K562 (cell line): ENCODE data around the gene COX5A. TPM values are rescaled to one million over a fixed set of nuclear protein-coding genes. Genes with fewer than 3 reads are reported as not detected.

ENCODE experiments used
- CREB3L1 ChIP-seq: fragments of 450-650 bp; IDR thresholded peaks from 2 replicates; pipeline ENCODE4 v1.6.1; 2014; ENCODE audit warnings: low read depth, mild to moderate bottlenecking, moderate library complexity, borderline replicate concordance
- HMGN3 ChIP-seq: IDR thresholded peaks from 2 replicates; pipeline ENCODE4 v1.6.1; 2011; ENCODE audit warnings: borderline replicate concordance, low read depth, mild to moderate bottlenecking, mixed read lengths, low read length; ENCODE audit not compliant: insufficient read length; ENCODE audit errors: extremely low read depth
- MAFG ChIP-seq: fragments of 450-650 bp; conservative IDR thresholded peaks from 2 replicates; pipeline ENCODE4 v1.6.1; 2016; ENCODE audit warnings: missing genetic modification characterization, missing compliant biosample characterization
- RBM14 ChIP-seq: fragments of 200-400 bp; formaldehyde crosslinking; IDR thresholded peaks from 2 replicates; pipeline ENCODE4 v1.6.1; 2018; ENCODE audit warnings: low read depth, mild to moderate bottlenecking, low read length, moderate library complexity, borderline replicate concordance; ENCODE audit not compliant: insufficient read depth
- RBM15 ChIP-seq: fragments of 200-400 bp; formaldehyde crosslinking; IDR thresholded peaks from 2 replicates; pipeline ENCODE4 v1.6.1; 2018; ENCODE audit warnings: mild to moderate bottlenecking, low read length, moderate library complexity; ENCODE audit not compliant: insufficient read depth
- ZNF146 ChIP-seq: IDR thresholded peaks from one replicate; pipeline ENCODE4 v1.6.1; 2018; ENCODE audit warnings: missing compliant biosample characterization; ENCODE audit not compliant: unreplicated experiment
- polyA plus RNA-seq, 8 experiments: library from polyadenylated mRNA; depleted of rRNA in 4 of 8; stranded (reverse) in 5 of 8; unstranded in 3 of 8; fragments of >200 nt; fragmentation: Nextera tagmentation in 2 of 8; fragmentation: Illumina TruSeq in 1 of 8; extraction: Ambion mirVana in 2 of 8; extraction: Trizol in 1 of 8; gene quantifications; 2 replicates each; pipeline versions ENCODE4 v1.2.1 to v1.2.3, GENCODE V29; 2011 to 2014; ENCODE audit warnings: inconsistent platforms in 1 of 8, missing spikeins in 1 of 8
- total RNA-seq, 7 experiments: library from RNA; depleted of rRNA in 6 of 7; stranded (reverse); fragments of >200 nt in 6 of 7; fragmentation: Illumina TruSeq in 2 of 7; extraction: Trizol in 2 of 7; gene quantifications; 2 replicates each; pipeline versions ENCODE4 v1.2.1 to v1.2.3, GENCODE V29; 2011 to 2021; ENCODE audit warnings: low replicate concordance in 1 of 7
- TF ChIP-seq, protein P1 (sequence below), 2 experiments: fragments of 450-650 bp in 1 of 2; sonication (generic) in 1 of 2; formaldehyde crosslinking in 1 of 2; IDR thresholded peaks; 2 replicates each; pipeline versions ENCODE4 v1.7.1 to v1.9.0; 2016 to 2022; ENCODE audit warnings: inconsistent platforms in 1 of 2, mild to moderate bottlenecking in 1 of 2, missing genetic modification reagents in 1 of 2
- TF ChIP-seq, protein P2 (sequence below): sonication (generic); formaldehyde crosslinking; IDR thresholded peaks from 2 replicates; pipeline ENCODE4 v1.8.1; 2023; ENCODE audit warnings: mild to moderate bottlenecking, missing genetic modification reagents
- TF ChIP-seq, protein P3 (sequence below): IDR thresholded peaks from 3 replicates; pipeline ENCODE4 v1.6.1; 2011; ENCODE audit warnings: borderline replicate concordance, mild to moderate bottlenecking, moderate library complexity; ENCODE audit not compliant: insufficient read length; ENCODE audit errors: extremely low read depth

The COX5A gene
- total and polyA plus RNA-seq, 9 of the 15 experiments (the other 6 are each of a cell fraction or from before 2014, with no cell fraction given): 86.8 to 553 (median 371) TPM

DNA sequence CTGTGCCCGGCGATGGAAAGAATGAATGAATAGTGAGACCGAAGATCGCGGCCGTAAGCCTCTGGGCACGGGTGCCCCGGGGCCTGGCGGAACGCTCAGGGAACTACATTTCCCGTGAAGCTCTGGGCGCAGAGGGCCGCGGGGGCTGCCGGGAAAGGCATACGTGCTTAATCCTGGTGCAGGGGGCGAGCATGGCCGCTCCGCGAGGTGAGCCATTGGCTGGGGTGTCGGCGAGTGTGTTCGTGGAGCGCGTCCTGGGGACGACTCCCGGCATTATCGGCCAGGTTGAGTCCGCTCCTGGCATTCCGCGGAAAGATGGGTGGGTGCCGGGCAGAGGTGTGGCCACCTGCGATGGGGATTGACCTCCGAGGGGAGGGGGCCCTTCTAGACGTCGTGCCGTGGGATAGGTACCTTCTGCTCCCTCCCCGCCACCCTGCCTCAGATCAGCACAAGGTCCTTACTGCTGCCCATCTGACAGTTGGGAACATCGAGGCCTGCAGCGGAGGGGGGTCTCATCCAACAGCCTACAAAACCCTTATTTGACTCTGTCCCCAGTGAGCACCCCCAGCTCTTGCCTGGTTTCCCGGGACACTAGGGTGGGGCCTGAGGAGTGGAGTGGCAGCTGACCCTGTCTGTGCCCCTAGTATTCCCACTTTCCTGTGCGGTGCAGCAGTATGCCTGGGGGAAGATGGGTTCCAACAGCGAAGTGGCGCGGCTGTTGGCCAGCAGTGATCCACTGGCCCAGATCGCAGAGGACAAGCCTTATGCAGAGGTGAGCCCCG lies 47.8 kb downstream of the COX5A start, which contains the start of gene MPI (continued):
- TF ChIP-seq, protein P1, sequence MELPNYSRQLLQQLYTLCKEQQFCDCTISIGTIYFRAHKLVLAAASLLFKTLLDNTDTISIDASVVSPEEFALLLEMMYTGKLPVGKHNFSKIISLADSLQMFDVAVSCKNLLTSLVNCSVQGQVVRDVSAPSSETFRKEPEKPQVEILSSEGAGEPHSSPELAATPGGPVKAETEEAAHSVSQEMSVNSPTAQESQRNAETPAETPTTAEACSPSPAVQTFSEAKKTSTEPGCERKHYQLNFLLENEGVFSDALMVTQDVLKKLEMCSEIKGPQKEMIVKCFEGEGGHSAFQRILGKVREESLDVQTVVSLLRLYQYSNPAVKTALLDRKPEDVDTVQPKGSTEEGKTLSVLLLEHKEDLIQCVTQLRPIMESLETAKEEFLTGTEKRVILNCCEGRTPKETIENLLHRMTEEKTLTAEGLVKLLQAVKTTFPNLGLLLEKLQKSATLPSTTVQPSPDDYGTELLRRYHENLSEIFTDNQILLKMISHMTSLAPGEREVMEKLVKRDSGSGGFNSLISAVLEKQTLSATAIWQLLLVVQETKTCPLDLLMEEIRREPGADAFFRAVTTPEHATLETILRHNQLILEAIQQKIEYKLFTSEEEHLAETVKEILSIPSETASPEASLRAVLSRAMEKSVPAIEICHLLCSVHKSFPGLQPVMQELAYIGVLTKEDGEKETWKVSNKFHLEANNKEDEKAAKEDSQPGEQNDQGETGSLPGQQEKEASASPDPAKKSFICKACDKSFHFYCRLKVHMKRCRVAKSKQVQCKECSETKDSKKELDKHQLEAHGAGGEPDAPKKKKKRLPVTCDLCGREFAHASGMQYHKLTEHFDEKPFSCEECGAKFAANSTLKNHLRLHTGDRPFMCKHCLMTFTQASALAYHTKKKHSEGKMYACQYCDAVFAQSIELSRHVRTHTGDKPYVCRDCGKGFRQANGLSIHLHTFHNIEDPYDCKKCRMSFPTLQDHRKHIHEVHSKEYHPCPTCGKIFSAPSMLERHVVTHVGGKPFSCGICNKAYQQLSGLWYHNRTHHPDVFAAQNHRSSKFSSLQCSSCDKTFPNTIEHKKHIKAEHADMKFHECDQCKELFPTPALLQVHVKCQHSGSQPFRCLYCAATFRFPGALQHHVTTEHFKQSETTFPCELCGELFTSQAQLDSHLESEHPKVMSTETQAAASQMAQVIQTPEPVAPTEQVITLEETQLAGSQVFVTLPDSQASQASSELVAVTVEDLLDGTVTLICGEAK (IDR thresholded peaks at IDR 0.05): no peak; the same call in 1 of the 2 replicates
- TF ChIP-seq, protein P1 (CRISPR knock-in tag; IDR thresholded peaks at IDR 0.05): no peak
- TF ChIP-seq, protein P2, sequence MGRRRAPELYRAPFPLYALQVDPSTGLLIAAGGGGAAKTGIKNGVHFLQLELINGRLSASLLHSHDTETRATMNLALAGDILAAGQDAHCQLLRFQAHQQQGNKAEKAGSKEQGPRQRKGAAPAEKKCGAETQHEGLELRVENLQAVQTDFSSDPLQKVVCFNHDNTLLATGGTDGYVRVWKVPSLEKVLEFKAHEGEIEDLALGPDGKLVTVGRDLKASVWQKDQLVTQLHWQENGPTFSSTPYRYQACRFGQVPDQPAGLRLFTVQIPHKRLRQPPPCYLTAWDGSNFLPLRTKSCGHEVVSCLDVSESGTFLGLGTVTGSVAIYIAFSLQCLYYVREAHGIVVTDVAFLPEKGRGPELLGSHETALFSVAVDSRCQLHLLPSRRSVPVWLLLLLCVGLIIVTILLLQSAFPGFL (CRISPR knock-in tag): no peak
- TF ChIP-seq, protein P3, sequence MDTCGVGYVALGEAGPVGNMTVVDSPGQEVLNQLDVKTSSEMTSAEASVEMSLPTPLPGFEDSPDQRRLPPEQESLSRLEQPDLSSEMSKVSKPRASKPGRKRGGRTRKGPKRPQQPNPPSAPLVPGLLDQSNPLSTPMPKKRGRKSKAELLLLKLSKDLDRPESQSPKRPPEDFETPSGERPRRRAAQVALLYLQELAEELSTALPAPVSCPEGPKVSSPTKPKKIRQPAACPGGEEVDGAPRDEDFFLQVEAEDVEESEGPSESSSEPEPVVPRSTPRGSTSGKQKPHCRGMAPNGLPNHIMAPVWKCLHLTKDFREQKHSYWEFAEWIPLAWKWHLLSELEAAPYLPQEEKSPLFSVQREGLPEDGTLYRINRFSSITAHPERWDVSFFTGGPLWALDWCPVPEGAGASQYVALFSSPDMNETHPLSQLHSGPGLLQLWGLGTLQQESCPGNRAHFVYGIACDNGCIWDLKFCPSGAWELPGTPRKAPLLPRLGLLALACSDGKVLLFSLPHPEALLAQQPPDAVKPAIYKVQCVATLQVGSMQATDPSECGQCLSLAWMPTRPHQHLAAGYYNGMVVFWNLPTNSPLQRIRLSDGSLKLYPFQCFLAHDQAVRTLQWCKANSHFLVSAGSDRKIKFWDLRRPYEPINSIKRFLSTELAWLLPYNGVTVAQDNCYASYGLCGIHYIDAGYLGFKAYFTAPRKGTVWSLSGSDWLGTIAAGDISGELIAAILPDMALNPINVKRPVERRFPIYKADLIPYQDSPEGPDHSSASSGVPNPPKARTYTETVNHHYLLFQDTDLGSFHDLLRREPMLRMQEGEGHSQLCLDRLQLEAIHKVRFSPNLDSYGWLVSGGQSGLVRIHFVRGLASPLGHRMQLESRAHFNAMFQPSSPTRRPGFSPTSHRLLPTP: no peak
- TF ChIP-seq MAFG (tag): no peak
- no peak for TF ChIP-seq ZNF146 (CRISPR knock-in tag)
- no peak for TF ChIP-seq RBM14
- TF ChIP-seq CREB3L1: peak; percentile 87
- TF ChIP-seq RBM15: no peak
- peak; percentile 73 for TF ChIP-seq HMGN3
